Measurements from ENCODE around the gene KLRK1.
"Not testable (repeated sequence)": the region's sequence is repeated elsewhere in the genome, so short reads cannot be mapped to it uniquely, and the experiment has no call there.

GRCh38 chr12:10390991-10391390 lies 1.1 kb upstream of the KLRK1 start:
- TF ChIP-seq CTCF (conservative IDR thresholded peaks at IDR 0.05 in 1 of 2, IDR thresholded peaks at IDR 0.05 in 1 of 2; ENCODE audit: extremely low read depth in 1 of 2, insufficient read depth in 1 of 2, low read depth in 1 of 2, low read length in 2 of 2); EZH2 (IDR thresholded peaks at IDR 0.05; ENCODE audit: borderline replicate concordance, low read length): not testable (repeated sequence)
